ENCODE data around the gene SH3GLB1.
A peak's percentile ranks its signal among the peaks of the same experiment; 100 is the strongest.

SH3GLB1 gene

DNA sequence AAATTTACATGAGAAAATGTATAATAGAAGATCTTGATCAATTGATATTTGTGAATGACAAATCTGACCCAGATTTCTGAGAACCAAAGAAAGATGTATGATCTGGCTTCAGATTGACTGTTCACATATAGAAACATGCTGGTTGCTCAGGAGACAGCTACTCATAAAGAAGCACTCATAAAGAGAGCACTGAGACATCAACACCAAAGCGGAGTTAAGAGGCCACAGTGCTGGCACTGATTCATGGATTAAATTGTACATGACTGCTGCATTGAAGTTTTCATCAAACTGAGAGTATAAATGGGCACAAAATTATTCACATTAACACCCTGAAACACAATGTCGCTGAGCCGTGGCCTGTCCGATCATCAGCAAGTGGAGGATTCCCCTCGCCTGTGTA lies 46.2 kb downstream of the SH3GLB1 start:
- Mint-ChIP-seq H3K27ac (no peak overlapping the region), H3K36me3 (peaks cover 7% of the 10 kb centered on the region), H3K27me3 (peaks cover 4% of the 10 kb centered on the region), H3K4me3 (no peak overlapping the region), H3K9me3 (no peaks in the 10 kb centered on the region), H3K4me1 (peaks cover 4% of the 10 kb centered on the region)
- ATAC-seq (ENCODE audit: low read depth) (no peak), DNase-seq (ENCODE audit: low spot score in 2 of 2) (no peak)

DNA sequence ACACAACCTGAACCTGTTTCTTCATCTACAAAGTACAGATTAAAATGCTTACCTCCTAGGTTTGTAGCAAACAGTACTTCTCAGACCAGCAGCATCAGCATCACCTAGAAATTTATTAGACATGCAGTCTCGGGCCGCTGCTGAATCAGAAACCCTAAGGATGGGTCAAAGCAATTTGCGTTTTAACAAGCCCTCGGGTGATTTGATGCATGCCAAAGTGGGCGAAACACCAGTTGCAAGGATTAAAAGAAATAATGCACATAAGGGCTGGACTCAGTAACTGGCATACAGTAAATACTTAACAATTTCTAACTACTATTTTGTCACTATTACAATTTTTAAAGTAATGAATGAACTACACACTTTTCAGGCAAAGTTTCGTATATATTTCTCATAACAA lies 47.5 kb downstream of the SH3GLB1 start:
- ATAC-seq (ENCODE audit: low read depth) (no peak), DNase-seq (ENCODE audit: low spot score in 2 of 2) (no peak)
- Mint-ChIP-seq H3K27me3 (peaks cover 4% of the 10 kb centered on the region), H3K9me3 (no peaks in the 10 kb centered on the region), H3K4me1 (peaks cover 12% of the 10 kb centered on the region), H3K36me3 (no peaks in the 10 kb centered on the region), H3K4me3 (no peak overlapping the region), H3K27ac (no peak overlapping the region)

DNA sequence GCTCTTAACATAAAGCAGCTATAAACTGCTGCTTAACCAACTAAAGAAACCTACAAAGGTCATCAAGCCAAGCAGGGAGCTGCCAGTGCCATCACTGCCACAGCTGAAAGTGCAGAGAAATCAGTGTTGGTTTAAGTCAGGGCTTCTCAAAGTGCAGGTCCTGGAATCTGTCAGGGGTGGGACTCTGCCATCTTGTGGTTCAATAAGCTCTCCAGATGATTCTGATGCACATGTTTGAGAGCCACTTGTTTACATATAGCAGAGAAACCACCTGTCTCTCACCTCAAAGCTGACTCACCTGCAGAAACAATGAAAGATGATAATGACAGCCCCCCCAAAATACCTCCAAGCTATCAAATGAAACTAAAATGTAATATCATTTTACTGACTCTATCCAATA lies 49.3 kb downstream of the SH3GLB1 start:
- peaks cover 12% of the 10 kb centered on the region for H3K4me1 Mint-ChIP-seq
- DNase-seq (ENCODE audit: low spot score in 2 of 2) (no peak), ATAC-seq (ENCODE audit: low read depth) (no peak)
- no peak overlapping the region for H3K4me3 Mint-ChIP-seq
- H3K27ac Mint-ChIP-seq: no peak overlapping the region
- H3K9me3 Mint-ChIP-seq: no peaks in the 10 kb centered on the region
- peaks cover 4% of the 10 kb centered on the region for H3K27me3 Mint-ChIP-seq
- H3K36me3 Mint-ChIP-seq: no peaks in the 10 kb centered on the region

DNA sequence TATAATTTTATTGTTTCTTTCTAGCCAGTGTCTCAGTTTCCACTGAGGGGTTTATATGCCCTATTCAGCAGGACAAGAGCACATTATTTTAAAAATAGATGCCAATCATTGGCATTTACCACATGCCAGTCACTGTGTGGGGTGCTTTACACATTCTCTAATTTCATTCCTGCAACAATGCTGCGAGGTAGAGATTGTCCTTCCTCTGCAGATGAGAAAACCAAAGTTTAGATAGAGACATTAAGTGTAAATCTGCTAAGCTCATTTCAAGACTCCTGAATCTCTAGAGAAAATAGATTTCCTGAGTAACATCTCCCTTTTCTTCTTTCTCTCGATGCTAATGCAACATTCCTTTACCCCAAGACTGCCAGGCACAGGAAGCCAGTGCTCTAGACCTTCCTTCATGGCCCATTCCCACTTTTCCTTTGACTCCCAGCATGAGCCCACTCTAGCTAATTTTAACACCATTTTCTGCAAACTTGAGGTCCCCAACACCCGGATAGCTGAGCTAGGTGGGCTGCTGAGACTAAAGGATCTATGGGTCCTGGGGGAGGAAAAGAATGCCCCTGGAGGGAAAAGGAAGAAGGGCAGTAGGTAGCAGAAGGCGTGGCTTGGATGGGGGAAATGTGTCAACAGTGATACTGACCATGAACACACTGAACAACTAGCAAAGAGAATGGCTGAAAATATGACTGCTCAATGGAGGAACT lies 50.0 kb downstream of the SH3GLB1 start:
- ATAC-seq (ENCODE audit: low read depth) (no peak), DNase-seq (ENCODE audit: low spot score in 2 of 2) (no peak)
- H3K27me3 Mint-ChIP-seq: peaks cover 4% of the 10 kb centered on the region
- no peaks in the 10 kb centered on the region for H3K36me3 Mint-ChIP-seq
- no peak overlapping the region for H3K27ac Mint-ChIP-seq
- peak overlapping the region; percentile 11 for H3K4me3 Mint-ChIP-seq
- no peaks in the 10 kb centered on the region for H3K9me3 Mint-ChIP-seq
- peaks cover 12% of the 10 kb centered on the region for H3K4me1 Mint-ChIP-seq

DNA sequence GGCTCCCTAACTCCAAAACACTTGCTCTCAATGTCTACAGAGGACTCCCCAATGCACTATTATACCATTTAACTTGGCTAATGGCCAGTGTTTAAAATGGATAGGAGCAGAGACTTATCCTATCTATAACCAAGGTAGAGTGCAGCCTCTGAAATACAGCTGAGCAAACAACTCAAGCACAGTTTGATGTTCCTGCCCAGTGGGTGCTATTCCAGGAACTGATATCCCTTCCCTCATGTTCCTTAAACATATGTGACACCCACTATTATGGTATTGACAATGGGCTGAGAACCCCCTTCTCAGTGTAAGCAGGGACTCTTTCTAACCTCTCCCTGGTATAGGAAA lies 51.7 kb downstream of the SH3GLB1 start:
- peaks cover 2% of the 10 kb centered on the region for H3K36me3 Mint-ChIP-seq
- peaks cover 9% of the 10 kb centered on the region for H3K27me3 Mint-ChIP-seq
- DNase-seq (ENCODE audit: low spot score in 2 of 2): no peak
- no peak overlapping the region for H3K27ac Mint-ChIP-seq
- H3K4me1 Mint-ChIP-seq: peaks cover 12% of the 10 kb centered on the region
- no peak for ATAC-seq (ENCODE audit: low read depth)
- no peak overlapping the region for H3K4me3 Mint-ChIP-seq
- H3K9me3 Mint-ChIP-seq: peaks cover 4% of the 10 kb centered on the region

DNA sequence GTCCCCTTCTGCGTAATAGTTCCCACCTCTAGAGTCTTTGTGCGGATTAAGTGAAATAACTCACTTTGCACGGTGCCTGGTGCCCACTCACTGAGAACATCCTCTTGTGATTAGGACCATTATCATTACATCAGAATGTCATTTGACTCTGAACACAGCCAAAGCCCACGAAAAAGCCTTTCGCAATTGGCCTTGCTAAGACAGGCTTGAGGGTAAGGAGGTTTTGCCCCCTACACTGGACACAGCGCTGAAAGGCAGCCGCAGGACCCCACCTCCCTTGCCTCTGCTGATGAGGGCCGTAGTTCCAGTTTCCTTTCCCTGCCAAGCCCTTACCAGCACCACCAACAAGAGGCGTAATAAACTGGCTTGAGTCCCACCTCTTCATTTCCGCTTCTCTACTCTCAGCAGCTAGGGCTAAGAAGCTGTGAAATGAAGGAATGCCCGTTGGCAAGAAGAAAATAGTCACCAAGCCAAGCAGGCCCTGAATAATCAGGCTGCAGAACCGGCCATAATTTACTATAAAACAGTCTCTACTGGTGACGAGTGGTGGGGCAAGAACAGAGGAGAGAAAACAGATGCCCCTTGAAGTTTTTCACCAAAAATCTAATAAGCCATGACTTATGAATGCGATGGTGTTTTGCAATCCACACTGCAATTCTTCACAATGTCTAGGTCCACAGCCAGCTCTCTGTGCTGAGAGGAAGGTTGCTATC lies 53.1 kb downstream of the SH3GLB1 start:
- peaks cover 2% of the 10 kb centered on the region for H3K36me3 Mint-ChIP-seq
- no peak for DNase-seq (ENCODE audit: low spot score in 2 of 2)
- no peak overlapping the region for H3K4me3 Mint-ChIP-seq
- H3K27me3 Mint-ChIP-seq: peaks cover 11% of the 10 kb centered on the region
- peaks cover 12% of the 10 kb centered on the region for H3K4me1 Mint-ChIP-seq
- no peak overlapping the region for H3K27ac Mint-ChIP-seq
- peaks cover 4% of the 10 kb centered on the region for H3K9me3 Mint-ChIP-seq
- ATAC-seq (ENCODE audit: low read depth): no peak

DNA sequence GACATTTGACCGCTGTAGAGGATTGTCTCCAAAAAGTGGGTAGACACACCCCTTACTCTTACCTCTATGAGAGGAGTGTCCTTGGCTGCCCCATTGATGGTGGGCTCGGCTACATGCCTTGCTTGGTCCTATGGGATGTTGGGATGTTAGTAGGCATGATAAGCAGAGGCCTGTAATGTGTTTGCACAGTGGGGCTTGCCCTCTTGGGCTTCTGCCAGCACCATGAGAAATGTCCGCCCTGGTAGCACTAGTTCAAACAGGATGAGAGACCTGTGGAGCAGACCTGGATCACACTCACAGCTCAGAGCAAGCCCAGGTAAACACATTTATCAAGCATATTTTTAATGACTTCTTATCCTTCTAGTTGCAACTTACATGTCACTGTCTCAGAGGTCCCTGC lies 54.2 kb downstream of the SH3GLB1 start:
- Mint-ChIP-seq H3K27ac (no peak overlapping the region), H3K4me3 (no peak overlapping the region), H3K36me3 (peaks cover 2% of the 10 kb centered on the region), H3K27me3 (peaks cover 13% of the 10 kb centered on the region), H3K4me1 (peaks cover 12% of the 10 kb centered on the region), H3K9me3 (peaks cover 4% of the 10 kb centered on the region)
- ATAC-seq (ENCODE audit: low read depth) (no peak), DNase-seq (ENCODE audit: low spot score in 2 of 2) (no peak)

DNA sequence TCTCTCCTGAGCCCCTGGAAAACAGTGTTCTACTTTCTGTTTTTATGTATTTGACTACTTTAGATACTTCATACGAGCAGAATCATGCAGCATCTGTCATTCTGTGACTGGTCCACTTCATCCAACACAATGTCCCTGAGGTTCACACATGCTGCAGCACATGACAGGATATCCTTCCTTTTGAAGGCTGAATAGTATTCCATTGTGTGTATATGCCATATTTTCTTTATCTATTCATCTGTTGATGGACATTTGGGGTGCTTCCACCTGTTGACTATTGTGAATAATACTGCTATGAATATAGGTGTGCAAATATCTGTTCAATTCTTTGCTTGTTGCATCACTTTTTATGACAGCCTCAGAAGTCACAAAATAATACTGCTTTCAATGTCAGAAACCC lies 55.8 kb downstream of the SH3GLB1 start:
- H3K27me3 Mint-ChIP-seq: peaks cover 9% of the 10 kb centered on the region
- H3K36me3 Mint-ChIP-seq: peaks cover 2% of the 10 kb centered on the region
- H3K27ac Mint-ChIP-seq: no peak overlapping the region
- no peak for DNase-seq (ENCODE audit: low spot score in 2 of 2)
- H3K9me3 Mint-ChIP-seq: peaks cover 4% of the 10 kb centered on the region
- peaks cover 8% of the 10 kb centered on the region for H3K4me1 Mint-ChIP-seq
- ATAC-seq (ENCODE audit: low read depth): no peak
- no peak overlapping the region for H3K4me3 Mint-ChIP-seq

DNA sequence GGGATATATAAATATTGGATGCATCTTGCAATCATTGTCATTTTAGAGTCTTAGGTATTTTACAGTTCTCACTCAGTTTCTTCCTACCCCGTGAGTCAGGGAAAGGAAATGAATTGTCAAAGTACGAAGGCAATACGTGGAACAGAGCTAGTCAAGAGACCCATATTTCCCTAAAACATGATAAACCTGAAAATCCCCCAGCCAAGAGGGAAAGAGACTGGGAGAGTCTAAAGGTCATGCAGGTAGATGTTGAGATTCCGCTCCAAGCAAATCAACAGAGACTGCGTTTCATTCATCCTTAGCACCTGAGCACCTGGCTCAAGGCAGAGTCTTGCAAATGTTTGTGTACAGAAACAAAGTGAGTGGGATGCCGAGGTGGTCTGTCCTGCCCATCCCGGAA lies 58.0 kb downstream of the SH3GLB1 start:
- peaks cover 9% of the 10 kb centered on the region for H3K27me3 Mint-ChIP-seq
- no peak for ATAC-seq (ENCODE audit: low read depth)
- H3K4me3 Mint-ChIP-seq: no peak overlapping the region
- no peak for DNase-seq (ENCODE audit: low spot score in 2 of 2)
- H3K36me3 Mint-ChIP-seq: peaks cover 3% of the 10 kb centered on the region
- H3K27ac Mint-ChIP-seq: no peak overlapping the region
- H3K9me3 Mint-ChIP-seq: peaks cover 5% of the 10 kb centered on the region
- H3K4me1 Mint-ChIP-seq: no peaks in the 10 kb centered on the region

DNA sequence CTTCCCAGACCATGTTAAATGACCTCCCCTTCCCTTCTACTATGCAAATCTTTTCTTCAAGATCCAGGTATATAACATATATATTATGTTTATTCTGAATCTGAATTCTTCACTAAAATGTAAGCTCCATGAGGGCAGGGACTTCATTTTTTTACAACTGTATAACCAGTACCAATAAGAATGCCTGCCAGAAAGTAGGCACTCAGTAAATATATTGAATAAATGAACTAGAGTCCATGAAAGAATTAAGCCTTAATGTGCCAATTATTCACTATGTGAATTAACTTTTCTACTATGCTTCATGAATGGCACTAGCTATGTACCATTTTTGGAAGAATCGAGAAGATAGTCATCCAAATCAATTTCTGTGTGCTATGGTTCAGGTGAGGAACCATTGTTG lies 60.1 kb downstream of the SH3GLB1 start:
- ATAC-seq (ENCODE audit: low read depth) (no peak), DNase-seq (ENCODE audit: low spot score in 2 of 2) (no peak)
- Mint-ChIP-seq H3K4me1 (no peaks in the 10 kb centered on the region), H3K9me3 (peaks cover 8% of the 10 kb centered on the region), H3K36me3 (peaks cover 5% of the 10 kb centered on the region), H3K27me3 (peaks cover 9% of the 10 kb centered on the region), H3K27ac (no peak overlapping the region), H3K4me3 (no peak overlapping the region)

DNA sequence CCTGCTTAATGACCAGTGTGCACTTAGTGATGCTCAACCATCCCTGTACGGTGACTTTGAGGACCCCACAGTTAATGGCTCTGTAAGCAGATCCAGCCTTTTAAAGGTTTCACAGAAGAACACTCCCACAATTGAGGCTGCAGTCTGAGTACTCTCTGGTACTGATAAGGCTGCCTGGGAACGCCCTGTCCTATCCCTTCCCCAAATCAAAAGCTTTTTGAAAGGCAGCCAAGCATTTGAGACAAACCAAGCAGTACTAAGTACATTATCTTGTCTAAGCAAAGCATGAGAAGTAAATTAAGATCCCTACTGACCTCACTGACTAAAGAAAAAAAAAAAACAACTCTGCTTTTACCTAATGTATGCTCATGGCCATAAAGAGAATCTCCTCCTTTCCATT lies 60.7 kb downstream of the SH3GLB1 start:
- Mint-ChIP-seq H3K27ac (no peak overlapping the region), H3K9me3 (peaks cover 6% of the 10 kb centered on the region), H3K4me3 (no peak overlapping the region), H3K27me3 (peaks cover 7% of the 10 kb centered on the region), H3K4me1 (no peaks in the 10 kb centered on the region), H3K36me3 (peaks cover 3% of the 10 kb centered on the region)
- DNase-seq (ENCODE audit: low spot score in 2 of 2): no peak
- ATAC-seq (ENCODE audit: low read depth): no peak

DNA sequence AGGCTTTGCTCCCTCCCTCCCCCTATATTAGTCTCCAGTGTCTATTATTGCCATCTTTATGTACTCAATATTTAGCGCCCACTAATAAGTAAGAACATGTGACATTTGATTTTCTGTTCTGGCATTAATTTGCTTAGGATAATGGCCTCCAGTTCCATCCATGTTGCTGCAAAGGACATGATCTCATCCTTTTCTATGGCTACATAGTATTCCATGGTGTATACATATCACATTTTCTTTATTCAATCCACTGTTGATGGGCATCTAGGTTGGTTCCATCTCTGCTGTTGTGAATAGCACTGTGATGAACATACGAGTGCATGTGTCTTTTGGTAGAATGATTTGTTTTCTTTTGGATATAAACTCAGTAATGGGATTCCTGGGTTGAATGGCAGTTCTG lies 61.3 kb downstream of the SH3GLB1 start:
- DNase-seq (ENCODE audit: low spot score in 2 of 2) (no peak), ATAC-seq (ENCODE audit: low read depth) (no peak)
- Mint-ChIP-seq H3K27me3 (peaks cover 6% of the 10 kb centered on the region), H3K27ac (no peak overlapping the region), H3K4me3 (no peak overlapping the region), H3K4me1 (no peaks in the 10 kb centered on the region), H3K9me3 (peaks cover 4% of the 10 kb centered on the region), H3K36me3 (peaks cover 3% of the 10 kb centered on the region)

DNA sequence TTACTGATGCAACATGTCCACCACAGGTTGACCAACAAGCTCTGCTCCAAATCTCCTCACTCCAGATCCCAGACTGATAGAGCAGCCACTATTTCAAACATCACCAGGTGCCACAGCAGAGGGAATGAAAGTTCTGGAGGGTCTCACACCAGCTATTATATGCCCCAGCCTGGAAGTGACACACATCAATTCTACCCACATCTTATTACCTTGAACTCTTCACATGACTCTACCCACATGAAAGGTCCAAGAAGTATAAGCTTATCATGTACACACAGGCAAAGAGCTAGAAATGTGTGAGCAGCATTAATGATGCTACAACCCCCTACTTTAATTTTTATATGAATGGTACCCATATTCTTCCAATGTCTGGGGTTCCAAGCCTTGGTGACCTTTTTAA lies 64.2 kb downstream of the SH3GLB1 start:
- ATAC-seq (ENCODE audit: low read depth): no peak
- H3K4me1 Mint-ChIP-seq: peaks cover 4% of the 10 kb centered on the region
- peaks cover 4% of the 10 kb centered on the region for H3K9me3 Mint-ChIP-seq
- H3K36me3 Mint-ChIP-seq: peaks cover 3% of the 10 kb centered on the region
- H3K4me3 Mint-ChIP-seq: no peak overlapping the region
- DNase-seq (ENCODE audit: low spot score in 2 of 2): no peak
- H3K27me3 Mint-ChIP-seq: no peaks in the 10 kb centered on the region
- H3K27ac Mint-ChIP-seq: no peak overlapping the region

DNA sequence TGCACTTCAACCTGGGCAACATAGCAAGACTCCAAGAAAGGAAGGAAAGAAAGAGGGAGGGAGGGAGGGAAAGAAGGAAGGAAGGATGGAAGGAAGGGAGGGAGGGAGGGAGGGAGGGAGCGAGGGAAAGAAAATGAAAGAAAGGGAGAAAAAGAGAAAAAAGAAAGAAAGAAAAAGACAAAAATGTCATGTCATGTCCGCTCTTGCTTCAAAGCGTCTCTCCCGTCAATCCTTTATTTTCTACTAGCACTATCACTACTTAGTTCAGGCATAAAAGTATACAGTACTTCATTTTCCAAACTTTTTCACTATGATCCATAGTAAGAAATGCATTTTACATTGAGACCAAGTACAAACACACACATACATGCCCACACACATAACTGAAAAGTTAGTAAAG lies 64.7 kb downstream of the SH3GLB1 start:
- peaks cover 3% of the 10 kb centered on the region for H3K36me3 Mint-ChIP-seq

More for the DNA sequence above, 64.7 kb downstream of the SH3GLB1 start:
- DNase-seq (ENCODE audit: low spot score in 2 of 2) (no peak), ATAC-seq (ENCODE audit: low read depth) (no peak)
- Mint-ChIP-seq H3K27ac (no peak overlapping the region), H3K9me3 (peaks cover 4% of the 10 kb centered on the region), H3K4me1 (peaks cover 7% of the 10 kb centered on the region), H3K4me3 (no peak overlapping the region), H3K27me3 (no peaks in the 10 kb centered on the region)

Measured in memory B cell (primary cell).